Measurements from ENCODE around the gene NMU. TPM values are rescaled to one million over a fixed set of nuclear protein-coding genes. Genes with fewer than 3 reads are reported as not detected.

The NMU gene
- total RNA-seq, 4 donors from 2014 or later, result 5.8 TPM; not detected in 3

- no peak for TF ChIP-seq POLR2A (IDR thresholded peaks at IDR 0.05)
- no peak for DNase-seq
- no peaks in the 10 kb centered on the region for H3K4me1 ChIP-seq
- H3K9me3 ChIP-seq, result no peaks in the 10 kb centered on the region
- no peak overlapping the region for H3K4me3 ChIP-seq
- H3K27me3 ChIP-seq, result no peaks in the 10 kb centered on the region
- no peak overlapping the region for H3K27ac ChIP-seq
- intact Hi-C loops (cut with DNase I; ENCODE audit: low total_unique reads), result no loop called here
- H3K36me3 ChIP-seq, result no peaks in the 10 kb centered on the region
Observed at GRCh38 chr4:55675196-55675793, 39.2 kb upstream of the NMU start.

- Histone ChIP-seq H3K36me3 (no peaks in the 10 kb centered on the region), H3K4me1 (no peaks in the 10 kb centered on the region), H3K4me3 (no peak overlapping the region), H3K27me3 (no peaks in the 10 kb centered on the region), H3K27ac (no peak overlapping the region), H3K9me3 (no peaks in the 10 kb centered on the region)
- intact Hi-C loops (cut with DNase I; ENCODE audit: low total_unique reads), result no loop called here
- DNase-seq, result no peak
- TF ChIP-seq CTCF (IDR thresholded peaks at IDR 0.05) (no peak), POLR2A (IDR thresholded peaks at IDR 0.05) (no peak)
Observed at GRCh38 chr4:55673424-55673823, 37.3 kb upstream of the NMU start.

- intact Hi-C loops (cut with DNase I; ENCODE audit: low total_unique reads), result no loop called here
- Histone ChIP-seq H3K27ac (no peak overlapping the region), H3K27me3 (no peaks in the 10 kb centered on the region), H3K36me3 (no peaks in the 10 kb centered on the region), H3K4me3 (no peak overlapping the region), H3K4me1 (no peaks in the 10 kb centered on the region), H3K9me3 (no peaks in the 10 kb centered on the region)
- TF ChIP-seq POLR2A (IDR thresholded peaks at IDR 0.05), result no peak
- TF ChIP-seq CTCF (IDR thresholded peaks at IDR 0.05), result no peak
- no peak for DNase-seq
Observed at GRCh38 chr4:55671667-55672066, 35.6 kb upstream of the NMU start.

GRCh38 chr4:55670695-55671094 is 34.6 kb upstream of the NMU start:
- no peak overlapping the region for H3K4me3 ChIP-seq
- H3K27ac ChIP-seq, result no peak overlapping the region
- TF ChIP-seq CTCF (IDR thresholded peaks at IDR 0.05) (no peak), POLR2A (IDR thresholded peaks at IDR 0.05) (no peak)
- no peaks in the 10 kb centered on the region for H3K27me3 ChIP-seq
- H3K36me3 ChIP-seq, result no peaks in the 10 kb centered on the region
- H3K4me1 ChIP-seq, result no peaks in the 10 kb centered on the region
- intact Hi-C loops (cut with DNase I; ENCODE audit: low total_unique reads), result no loop called here
- no peak for DNase-seq
- H3K9me3 ChIP-seq, result no peaks in the 10 kb centered on the region

GRCh38 chr4:55668449-55668848 is 32.4 kb upstream of the NMU start:
- intact Hi-C loops (cut with DNase I; ENCODE audit: low total_unique reads), result no loop called here
- TF ChIP-seq POLR2A (IDR thresholded peaks at IDR 0.05) (no peak), CTCF (IDR thresholded peaks at IDR 0.05) (no peak)
- Histone ChIP-seq H3K9me3 (no peaks in the 10 kb centered on the region), H3K27ac (no peak overlapping the region), H3K4me3 (no peak overlapping the region), H3K27me3 (no peaks in the 10 kb centered on the region), H3K36me3 (no peaks in the 10 kb centered on the region), H3K4me1 (no peaks in the 10 kb centered on the region)
- DNase-seq, result no peak

GRCh38 chr4:55666535-55666934 is 30.4 kb upstream of the NMU start:
- TF ChIP-seq CTCF (IDR thresholded peaks at IDR 0.05) (no peak), POLR2A (IDR thresholded peaks at IDR 0.05) (no peak)

More at GRCh38 chr4:55666535-55666934, 30.4 kb upstream of the NMU start:
- H3K27ac ChIP-seq, result no peak overlapping the region
- H3K27me3 ChIP-seq, result no peaks in the 10 kb centered on the region
- no peaks in the 10 kb centered on the region for H3K4me1 ChIP-seq
- no peaks in the 10 kb centered on the region for H3K36me3 ChIP-seq
- intact Hi-C loops (cut with DNase I; ENCODE audit: low total_unique reads), result no loop called here
- DNase-seq, result no peak
- H3K4me3 ChIP-seq, result no peak overlapping the region
- H3K9me3 ChIP-seq, result no peaks in the 10 kb centered on the region
